ENCODE data around the gene RABGGTA. TPM values are rescaled to one million over a fixed set of nuclear protein-coding genes. Genes with fewer than 3 reads are reported as not detected.

Gene RABGGTA
- total RNA-seq, 1 donor, result 34.0 TPM

DNA sequence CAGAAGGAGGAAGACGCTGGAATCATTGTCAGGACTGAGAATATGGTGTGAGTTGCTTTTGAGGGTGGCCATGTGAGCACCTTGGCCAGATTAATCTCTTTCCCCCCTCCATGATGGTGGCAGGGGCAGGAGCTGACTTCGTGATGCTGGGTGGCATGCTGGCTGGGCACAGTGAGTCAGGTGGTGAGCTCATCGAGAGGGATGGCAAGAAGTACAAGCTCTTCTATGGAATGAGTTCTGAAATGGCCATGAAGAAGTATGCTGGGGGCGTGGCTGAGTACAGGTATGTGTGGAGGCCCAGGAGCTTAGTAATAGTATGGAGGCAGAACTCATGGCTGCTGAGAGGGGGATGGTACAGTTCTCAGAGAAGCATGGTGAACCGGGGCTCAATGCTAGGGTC, 33.3 kb downstream of the RABGGTA start:
- peak; percentile 61 for DNase-seq (ENCODE audit: insufficient read length, low spot score, missing footprints)
- Histone ChIP-seq H4K20me1 (ENCODE audit: insufficient read depth, low read length) (peaks cover 12% of the 10 kb centered on the region), H3K27me3 (ENCODE audit: insufficient read depth, low read length) (no peaks in the 10 kb centered on the region), H3K4me1 (ENCODE audit: insufficient read depth, low read length) (peaks cover 47% of the 10 kb centered on the region), H3K4me2 (ENCODE audit: insufficient read depth, low read length) (no peak overlapping the region), H3K79me2 (ENCODE audit: insufficient read depth, low read length) (peaks cover 69% of the 10 kb centered on the region), H3K9me3 (ENCODE audit: low read depth, low read length) (no peaks in the 10 kb centered on the region), H3K27ac (ENCODE audit: low read depth, low read length) (peak overlapping the region; percentile 7), H3K4me3 (ENCODE audit: insufficient read depth, low read length) (no peak overlapping the region), H3K36me3 (ENCODE audit: insufficient read depth, low read length) (peaks cover 61% of the 10 kb centered on the region), H2AFZ (ENCODE audit: low read length) (no peak overlapping the region)
- TF ChIP-seq, protein P1, sequence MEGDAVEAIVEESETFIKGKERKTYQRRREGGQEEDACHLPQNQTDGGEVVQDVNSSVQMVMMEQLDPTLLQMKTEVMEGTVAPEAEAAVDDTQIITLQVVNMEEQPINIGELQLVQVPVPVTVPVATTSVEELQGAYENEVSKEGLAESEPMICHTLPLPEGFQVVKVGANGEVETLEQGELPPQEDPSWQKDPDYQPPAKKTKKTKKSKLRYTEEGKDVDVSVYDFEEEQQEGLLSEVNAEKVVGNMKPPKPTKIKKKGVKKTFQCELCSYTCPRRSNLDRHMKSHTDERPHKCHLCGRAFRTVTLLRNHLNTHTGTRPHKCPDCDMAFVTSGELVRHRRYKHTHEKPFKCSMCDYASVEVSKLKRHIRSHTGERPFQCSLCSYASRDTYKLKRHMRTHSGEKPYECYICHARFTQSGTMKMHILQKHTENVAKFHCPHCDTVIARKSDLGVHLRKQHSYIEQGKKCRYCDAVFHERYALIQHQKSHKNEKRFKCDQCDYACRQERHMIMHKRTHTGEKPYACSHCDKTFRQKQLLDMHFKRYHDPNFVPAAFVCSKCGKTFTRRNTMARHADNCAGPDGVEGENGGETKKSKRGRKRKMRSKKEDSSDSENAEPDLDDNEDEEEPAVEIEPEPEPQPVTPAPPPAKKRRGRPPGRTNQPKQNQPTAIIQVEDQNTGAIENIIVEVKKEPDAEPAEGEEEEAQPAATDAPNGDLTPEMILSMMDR (IDR thresholded peaks at IDR 0.05; ENCODE audit: extremely low read depth, low read depth, low read length), result no peak

DNA sequence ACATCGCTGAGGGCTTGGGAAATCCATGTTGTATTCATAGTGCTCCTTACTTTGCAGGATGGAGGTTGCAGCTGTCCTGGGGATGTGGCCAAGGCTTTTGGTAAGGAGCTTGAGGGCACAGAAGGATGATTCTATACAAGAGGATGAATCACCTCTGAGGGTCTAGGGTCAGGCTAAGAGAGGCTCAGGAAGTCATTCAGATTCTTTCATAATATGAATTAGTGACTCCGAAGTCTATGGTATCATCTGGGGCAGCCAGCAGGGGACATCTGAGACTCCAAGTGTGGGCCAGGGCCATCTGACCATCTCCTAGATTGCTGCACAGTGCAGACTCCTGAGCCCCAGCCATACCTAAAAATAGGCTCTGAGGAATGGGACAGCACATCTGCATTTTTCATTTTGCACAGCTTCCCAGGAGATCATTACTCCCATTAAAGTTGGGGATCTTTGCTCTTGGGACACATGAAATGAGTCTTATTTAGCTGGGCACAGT, 33.9 kb downstream of the RABGGTA start:
- H4K20me1 ChIP-seq (ENCODE audit: insufficient read depth, low read length), result peaks cover 12% of the 10 kb centered on the region
- peaks cover 61% of the 10 kb centered on the region for H3K36me3 ChIP-seq (ENCODE audit: insufficient read depth, low read length)
- H3K4me1 ChIP-seq (ENCODE audit: insufficient read depth, low read length), result peaks cover 51% of the 10 kb centered on the region
- no peaks in the 10 kb centered on the region for H3K27me3 ChIP-seq (ENCODE audit: insufficient read depth, low read length)
- H3K79me2 ChIP-seq (ENCODE audit: insufficient read depth, low read length), result peaks cover 73% of the 10 kb centered on the region
- DNase-seq (ENCODE audit: insufficient read length, low spot score, missing footprints), result no peak
- H3K4me3 ChIP-seq (ENCODE audit: insufficient read depth, low read length), result no peak overlapping the region
- H3K9me3 ChIP-seq (ENCODE audit: low read depth, low read length), result no peaks in the 10 kb centered on the region
- H2AFZ ChIP-seq (ENCODE audit: low read length), result no peak overlapping the region
- TF ChIP-seq, protein P1 (IDR thresholded peaks at IDR 0.05; ENCODE audit: extremely low read depth, low read depth, low read length), result no peak
- H3K27ac ChIP-seq (ENCODE audit: low read depth, low read length), result peak overlapping the region; percentile 7
- H3K4me2 ChIP-seq (ENCODE audit: insufficient read depth, low read length), result no peak overlapping the region

DNA sequence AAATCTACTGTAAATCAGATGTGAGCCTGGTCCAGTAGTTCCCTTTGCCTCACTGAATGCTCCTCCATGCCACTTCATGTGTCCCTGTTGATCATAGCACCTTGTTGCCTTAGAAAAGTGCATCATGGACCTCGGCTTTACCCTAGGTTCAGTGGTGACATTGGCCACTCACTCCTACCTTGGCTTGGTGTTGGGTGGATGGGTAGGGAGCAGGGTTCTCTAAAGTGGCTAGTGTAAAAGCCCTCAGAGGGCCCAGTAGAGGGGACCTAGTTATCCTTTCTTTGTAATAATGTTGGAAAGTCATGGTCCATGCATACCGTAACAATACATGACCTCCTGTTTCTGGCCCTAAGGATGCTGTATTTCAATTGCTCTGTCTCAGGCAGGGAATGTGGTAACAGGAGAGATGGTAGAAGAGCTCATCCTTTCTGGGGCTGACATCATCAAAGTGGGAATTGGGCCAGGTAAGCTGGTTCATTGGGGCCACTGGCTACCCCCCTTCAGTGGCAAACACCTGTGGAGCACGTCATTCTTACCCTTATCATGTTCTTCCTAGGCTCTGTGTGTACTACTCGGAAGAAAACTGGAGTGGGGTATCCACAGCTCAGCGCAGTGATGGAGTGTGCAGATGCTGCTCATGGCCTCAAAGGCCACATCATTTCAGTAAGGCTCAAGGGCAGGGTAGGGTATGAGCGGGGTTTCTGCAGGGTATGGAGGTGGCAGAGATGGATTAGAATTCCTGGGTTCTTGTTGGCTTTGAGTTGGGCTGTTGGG, 34.5 kb downstream of the RABGGTA start:
- peaks cover 10% of the 10 kb centered on the region for H4K20me1 ChIP-seq (ENCODE audit: insufficient read depth, low read length)
- H3K36me3 ChIP-seq (ENCODE audit: insufficient read depth, low read length), result peaks cover 61% of the 10 kb centered on the region
- no peaks in the 10 kb centered on the region for H3K9me3 ChIP-seq (ENCODE audit: low read depth, low read length)
- no peak overlapping the region for H3K27ac ChIP-seq (ENCODE audit: low read depth, low read length)
- no peak for DNase-seq (ENCODE audit: insufficient read length, low spot score, missing footprints)
- no peak overlapping the region for H3K4me3 ChIP-seq (ENCODE audit: insufficient read depth, low read length)
- peaks cover 75% of the 10 kb centered on the region for H3K79me2 ChIP-seq (ENCODE audit: insufficient read depth, low read length)
- H2AFZ ChIP-seq (ENCODE audit: low read length), result no peak overlapping the region
- TF ChIP-seq, protein P1 (IDR thresholded peaks at IDR 0.05; ENCODE audit: extremely low read depth, low read depth, low read length), result no peak
- peaks cover 49% of the 10 kb centered on the region for H3K4me1 ChIP-seq (ENCODE audit: insufficient read depth, low read length)
- no peaks in the 10 kb centered on the region for H3K27me3 ChIP-seq (ENCODE audit: insufficient read depth, low read length)
- no peak overlapping the region for H3K4me2 ChIP-seq (ENCODE audit: insufficient read depth, low read length)
